AG04450 (cell line): ENCODE measurements around the gene ALG6. TPM values are rescaled to one million over a fixed set of nuclear protein-coding genes. Genes with fewer than 3 reads are reported as not detected.

Experiments
- CTCF ChIA-PET: fragments of 300-600, 350-600 bp; formaldehyde crosslinking; extraction: SDS; loops from one replicate; lab custom pipeline; 2022; ENCODE audit warnings: antibody characterized with exemption, inconsistent platforms; lab: Charles Lee
- POLR2A ChIA-PET: fragments of 350-600 bp; formaldehyde crosslinking; extraction: SDS; loops from one replicate; lab custom pipeline; 2021; ENCODE audit warnings: antibody characterized with exemption, inconsistent platforms; lab: Yijun Ruan, JAX
- DNase-seq: peaks from one replicate; pipeline ENCODE4 v3.0.0-alpha.2; 2011; ENCODE audit warnings: low read depth, low spot score
- H3K27ac ChIP-seq: one replicate; pipeline ENCODE4 v1.5.1; 2012; ENCODE audit warnings: low read depth, low read length, control low read depth
- H3K27me3 ChIP-seq: one replicate; pipeline ENCODE4 v1.6.0; 2012; ENCODE audit warnings: low read length; ENCODE audit not compliant: control insufficient read depth, insufficient read depth
- H3K4me3 ChIP-seq: 2 replicates; pipeline ENCODE4 v1.5.1; 2011; ENCODE audit warnings: mild to moderate bottlenecking, low read depth, low read length, control low read depth
- H3K9me3 ChIP-seq: 2 replicates; pipeline ENCODE4 v1.5.1; 2012; ENCODE audit warnings: low read length; ENCODE audit not compliant: control insufficient read depth, insufficient read depth
- polyA plus RNA-seq: library from polyadenylated mRNA; depleted of rRNA; stranded (reverse); fragments of >200 nt; gene quantifications from 2 replicates; pipeline ENCODE4 v1.2.3, GENCODE V29; 2011
- TF ChIP-seq, protein P1 (sequence below): IDR thresholded peaks from 2 replicates; pipeline ENCODE4 v1.5.1; 2011; ENCODE audit warnings: low read depth, low read length, control low read depth, inconsistent platforms

The ALG6 gene
- polyA plus RNA-seq, 1 experiment: 21.6 TPM

DNA sequence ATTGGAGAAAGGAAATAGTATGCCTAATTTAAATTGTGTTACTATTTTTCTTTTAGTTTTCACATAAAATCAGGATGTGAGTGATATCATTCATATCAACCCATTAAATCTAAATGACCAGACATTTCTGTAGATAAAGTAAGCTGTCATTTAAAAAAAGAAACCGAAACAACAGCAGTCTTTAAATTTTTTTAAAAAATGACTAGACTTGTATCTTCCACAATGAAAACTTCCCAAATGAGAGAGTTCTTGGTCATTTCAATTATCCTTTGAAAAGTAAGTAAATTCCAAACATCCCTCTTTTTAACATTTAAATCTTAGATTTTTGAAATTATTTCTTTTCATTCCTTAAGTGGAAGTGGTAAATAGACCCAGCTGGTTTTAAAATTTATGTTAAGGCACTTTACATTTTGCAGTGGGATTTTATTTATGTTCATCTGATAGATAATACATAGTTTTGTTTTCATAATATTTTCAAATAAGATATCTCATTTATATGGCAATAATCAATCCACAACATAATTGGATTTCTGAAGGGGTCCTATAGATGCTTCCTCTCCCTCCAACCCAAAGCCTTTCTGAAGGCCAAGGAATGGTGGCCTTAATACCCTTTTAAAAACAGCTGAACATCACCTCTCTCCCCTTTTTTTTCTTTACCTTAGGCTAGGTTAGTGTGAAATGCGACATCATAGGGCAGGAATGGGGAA lies 42.0 kb upstream of the ALG6 start:
- no peak overlapping the region for H3K27ac ChIP-seq
- ChIA-PET CTCF (interaction anchor here (0.8 to 3.3 kb wide), 4 partner anchors 10 to 212 kb away, joined by 3 to 18 read pairs (median 10); no protein-coding TSS in a partner anchor), POLR2A (no interaction called here)
- peaks cover 83% of the 10 kb centered on the region for H3K27me3 ChIP-seq
- TF ChIP-seq, protein P1, sequence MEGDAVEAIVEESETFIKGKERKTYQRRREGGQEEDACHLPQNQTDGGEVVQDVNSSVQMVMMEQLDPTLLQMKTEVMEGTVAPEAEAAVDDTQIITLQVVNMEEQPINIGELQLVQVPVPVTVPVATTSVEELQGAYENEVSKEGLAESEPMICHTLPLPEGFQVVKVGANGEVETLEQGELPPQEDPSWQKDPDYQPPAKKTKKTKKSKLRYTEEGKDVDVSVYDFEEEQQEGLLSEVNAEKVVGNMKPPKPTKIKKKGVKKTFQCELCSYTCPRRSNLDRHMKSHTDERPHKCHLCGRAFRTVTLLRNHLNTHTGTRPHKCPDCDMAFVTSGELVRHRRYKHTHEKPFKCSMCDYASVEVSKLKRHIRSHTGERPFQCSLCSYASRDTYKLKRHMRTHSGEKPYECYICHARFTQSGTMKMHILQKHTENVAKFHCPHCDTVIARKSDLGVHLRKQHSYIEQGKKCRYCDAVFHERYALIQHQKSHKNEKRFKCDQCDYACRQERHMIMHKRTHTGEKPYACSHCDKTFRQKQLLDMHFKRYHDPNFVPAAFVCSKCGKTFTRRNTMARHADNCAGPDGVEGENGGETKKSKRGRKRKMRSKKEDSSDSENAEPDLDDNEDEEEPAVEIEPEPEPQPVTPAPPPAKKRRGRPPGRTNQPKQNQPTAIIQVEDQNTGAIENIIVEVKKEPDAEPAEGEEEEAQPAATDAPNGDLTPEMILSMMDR: no peak
- H3K9me3 ChIP-seq: peaks cover 24% of the 10 kb centered on the region; the same call in 1 of the 2 replicates
- DNase-seq: no peak
- H3K4me3 ChIP-seq: no peak overlapping the region

DNA sequence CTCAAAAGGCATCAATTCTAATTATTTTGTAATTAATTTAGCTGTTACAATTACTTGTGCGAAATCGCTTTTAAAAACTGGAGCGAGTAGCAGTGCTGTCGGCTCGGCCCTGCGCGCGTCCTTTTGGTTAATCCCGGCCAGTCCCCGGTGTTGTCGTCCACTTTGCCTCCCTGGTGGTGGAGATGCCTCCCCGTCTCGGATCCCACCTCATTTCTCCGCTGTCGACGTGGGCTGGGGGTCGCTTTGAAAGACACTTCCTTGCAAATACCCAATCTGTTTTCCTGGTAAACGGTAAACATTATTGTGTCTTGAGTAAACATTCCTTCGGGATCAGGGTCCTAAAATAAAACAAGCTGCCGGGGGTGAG lies 41.3 kb upstream of the ALG6 start:
- Histone ChIP-seq H3K9me3 (peaks cover 20% of the 10 kb centered on the region; the same call in 1 of the 2 replicates), H3K27me3 (peaks cover 83% of the 10 kb centered on the region), H3K4me3 (no peak overlapping the region), H3K27ac (no peak overlapping the region)
- CTCF ChIA-PET: interaction anchor here (1.1 to 3.3 kb wide), 4 partner anchors 11 to 212 kb away, joined by 3 to 18 read pairs (median 12); no protein-coding TSS in a partner anchor
- POLR2A ChIA-PET: no interaction called here
- DNase-seq: no peak
- TF ChIP-seq, protein P1: no peak

DNA sequence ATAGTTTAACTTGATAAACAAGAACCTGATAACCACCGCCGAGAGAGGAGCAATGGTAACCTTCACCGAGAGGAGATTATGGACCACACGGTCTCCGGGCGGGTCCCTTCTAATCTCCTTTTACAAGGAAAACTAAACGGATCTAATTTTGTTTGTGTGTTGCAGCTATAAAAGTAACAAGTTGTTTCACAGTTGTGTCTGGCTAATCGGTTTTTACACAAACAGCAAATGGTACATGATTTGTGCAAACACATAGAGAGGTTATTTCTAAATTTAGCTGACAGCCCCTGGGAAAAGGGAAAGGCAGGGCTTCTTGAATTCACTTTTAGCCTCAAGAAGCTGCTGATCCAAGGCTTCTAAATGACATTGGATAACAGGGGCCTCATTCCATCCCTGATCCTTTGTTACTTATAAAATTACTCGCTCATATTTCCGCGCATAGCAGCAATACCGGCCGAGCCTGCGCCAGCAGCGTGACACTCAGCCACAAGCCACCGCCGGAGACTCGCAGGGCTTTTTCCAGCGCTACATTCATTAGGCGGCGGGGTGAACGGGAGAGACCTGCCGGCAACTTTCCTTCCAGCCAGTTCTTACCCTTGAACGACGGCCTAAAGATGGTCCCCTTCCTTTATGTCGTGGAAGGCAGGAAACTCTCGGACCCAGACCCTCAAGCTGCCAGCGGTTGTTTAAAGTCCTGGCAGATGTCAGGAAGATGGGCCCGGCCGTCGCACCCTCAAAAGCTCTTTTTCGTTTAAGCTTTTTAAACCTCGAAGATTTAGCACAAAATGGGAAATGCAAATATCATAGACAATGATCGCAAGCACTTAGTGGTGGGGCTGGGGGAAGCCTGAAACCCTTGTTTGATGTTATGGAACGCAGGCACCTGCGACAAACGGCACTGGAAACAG lies 40.7 kb upstream of the ALG6 start:
- Histone ChIP-seq H3K4me3 (no peak overlapping the region), H3K27me3 (peaks cover 83% of the 10 kb centered on the region), H3K9me3 (peaks cover 16% of the 10 kb centered on the region; the same call in 1 of the 2 replicates), H3K27ac (no peak overlapping the region)
- DNase-seq: no peak
- TF ChIP-seq, protein P1: no peak
- POLR2A ChIA-PET: no interaction called here
- CTCF ChIA-PET: interaction anchor here (0.5 to 3.3 kb wide), 17 partner anchors 9 to 1590 kb away, joined by 3 to 18 read pairs (median 5); no protein-coding TSS in a partner anchor

DNA sequence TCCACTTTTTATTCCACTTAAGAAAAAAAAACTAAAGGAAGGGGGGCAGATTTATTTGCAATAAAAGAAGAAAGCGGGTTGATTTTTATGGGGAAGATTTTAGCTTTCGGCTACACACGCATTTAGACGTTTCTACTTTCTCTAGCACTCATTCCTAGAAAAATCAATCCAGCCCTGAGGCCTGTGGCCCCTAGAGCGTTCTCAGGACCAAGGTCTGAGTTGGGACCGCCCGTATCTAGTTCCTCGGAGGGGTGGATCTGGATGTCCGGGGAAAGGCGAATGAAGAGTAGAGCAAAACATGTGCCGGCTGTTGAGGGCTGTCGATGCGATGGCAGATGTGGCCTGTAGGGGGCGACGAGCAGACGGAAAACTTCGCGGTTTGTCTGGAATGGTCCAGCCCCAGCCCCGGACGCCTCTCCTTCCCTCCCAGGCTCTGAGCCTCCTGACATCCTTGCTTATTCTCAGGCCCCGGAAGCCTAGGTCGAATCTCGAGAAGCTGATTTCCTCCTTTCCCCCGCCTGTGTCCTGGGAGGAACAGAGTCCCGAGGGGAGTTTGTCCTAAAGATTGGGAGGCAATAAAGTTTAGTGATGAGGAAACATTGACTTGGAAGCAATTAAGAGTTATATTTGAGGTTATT lies 39.9 kb upstream of the ALG6 start:
- H3K27ac ChIP-seq: no peak overlapping the region
- TF ChIP-seq, protein P1: peak; percentile 79
- POLR2A ChIA-PET: no interaction called here
- peaks cover 82% of the 10 kb centered on the region for H3K27me3 ChIP-seq
- CTCF ChIA-PET: interaction anchor here (0.5 to 3.3 kb wide), 27 partner anchors 9 to 1589 kb away, joined by 3 to 18 read pairs (median 4); no protein-coding TSS in a partner anchor
- DNase-seq: peak; percentile 15
- H3K4me3 ChIP-seq: no peak overlapping the region
- H3K9me3 ChIP-seq: peaks cover 16% of the 10 kb centered on the region; the same call in 1 of the 2 replicates
